Right lobe of liver (tissue), 4 donors: ENCODE measurements around the gene MYL2.

Source experiments
- CTCF ChIP-seq, 4 donors: fragments of 200-600 bp in 3 of 4; fragments of 450-650 bp in 1 of 4; IDR thresholded peaks; one replicate each; pipeline versions ENCODE4 v1.5.1 to v1.8.0; 2016 to 2022; ENCODE audit warnings: antibody characterized with exemption in 4 of 4, mild to moderate bottlenecking in 2 of 4
- POLR2A ChIP-seq: fragments of 450-650 bp; IDR thresholded peaks from one replicate; pipeline ENCODE4 v1.6.1; 2017; ENCODE audit warnings: antibody characterized with exemption, mild to moderate bottlenecking
- donor health status: DM: no; HTN: no; CAD: no.
- donor health status: DM: no; HTN: no; CAD: no.
- donor health status: DM: no; HTN: yes; CAD: no.

DNA sequence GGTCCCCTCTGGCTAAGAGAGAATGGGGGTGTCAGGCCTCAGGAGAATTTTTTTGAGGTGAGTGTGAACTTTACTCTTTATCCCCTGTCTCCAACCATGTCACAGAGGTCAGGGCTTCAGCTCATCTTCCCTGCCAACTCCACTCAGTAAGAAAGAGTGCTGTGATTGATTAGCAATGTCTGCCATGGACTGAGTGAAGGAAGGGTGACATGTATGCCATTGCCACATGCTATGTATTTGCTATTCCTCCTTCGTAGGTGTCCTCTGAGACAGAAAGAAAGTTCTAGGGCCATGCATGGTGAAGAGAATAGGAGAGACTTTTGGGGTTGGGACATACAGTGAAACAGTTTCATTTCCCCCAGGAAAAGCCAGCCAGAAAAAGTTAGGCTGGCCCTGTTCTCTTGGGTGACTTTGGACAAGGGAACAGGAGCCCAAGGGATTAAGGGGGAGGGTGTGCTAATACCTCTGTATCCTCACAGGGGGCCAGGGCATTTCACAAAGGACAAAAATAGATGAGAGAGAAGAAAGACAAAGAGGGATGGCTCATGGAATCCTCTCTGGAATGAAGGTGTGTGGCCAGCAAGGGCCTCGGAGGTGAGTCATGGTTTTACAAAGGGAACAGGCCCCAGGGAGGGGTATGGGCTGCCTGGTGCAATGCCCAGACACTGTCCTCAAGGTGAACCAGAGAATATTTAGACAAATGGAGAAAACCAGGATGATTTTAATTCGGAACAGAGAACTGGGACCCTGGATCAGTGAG lies 13.9 kb upstream of the MYL2 start:
- TF ChIP-seq CTCF (IDR thresholded peaks at IDR 0.05), result no peak
- no peak for TF ChIP-seq POLR2A
